Ascending aorta (tissue), 2 donors: ENCODE results near the gene GPR22. TPM values are rescaled to one million over a fixed set of nuclear protein-coding genes. Genes with fewer than 3 reads are reported as not detected.
A peak's percentile ranks its signal among the peaks of the same experiment; 100 is the strongest.

ENCODE experiments used
- DNase-seq, 2 donors: peaks; one replicate each; pipeline ENCODE4 v3.0.0-alpha.2; 2019; ENCODE audit warnings: low spot score in 2 of 2
- H3K27ac ChIP-seq, 2 donors: fragments of 200-600 bp; sonication (generic); one replicate each; pipeline ENCODE4 v1.5.1; 2016 to 2017; ENCODE audit warnings: mild to moderate bottlenecking in 1 of 2
- H3K27me3 ChIP-seq: fragments of 200-600 bp; sonication (generic); one replicate; pipeline ENCODE4 v1.5.1; 2017
- H3K36me3 ChIP-seq, 2 donors: fragments of 200-600 bp; sonication (generic); one replicate each; pipeline ENCODE4 v1.5.1; 2016
- H3K4me1 ChIP-seq, 2 donors: fragments of 200-600 bp; sonication (generic); one replicate each; pipeline ENCODE4 v1.5.1; 2016 to 2017; ENCODE audit warnings: mild to moderate bottlenecking in 1 of 2
- H3K4me3 ChIP-seq, 2 donors: fragments of 200-600 bp; sonication (generic); one replicate each; pipeline ENCODE4 v1.5.1; 2016 to 2017; ENCODE audit warnings: mild to moderate bottlenecking in 1 of 2
- H3K9me3 ChIP-seq, 2 donors: fragments of 200-600 bp; sonication (generic); one replicate each; pipeline ENCODE4 v1.5.1; 2016
- CTCF ChIP-seq, 3 experiments: fragments of 200-600 bp in 2 of 3; fragments of 450-650 bp in 1 of 3; sonication (generic) in 2 of 3; IDR thresholded peaks; one replicate each; pipeline ENCODE4 v1.5.1; 2016 to 2019; ENCODE audit warnings: antibody characterized with exemption in 3 of 3, mild to moderate bottlenecking in 1 of 3, moderate library complexity in 1 of 3
- intact Hi-C: fragments of 100-400 bp; cut with DNase I; formaldehyde crosslinking; loops from one replicate; pipeline ENCODE4 v1.15.1; 2023
- total RNA-seq: library from RNA; depleted of rRNA; stranded (reverse); fragments of >200 nt; gene quantifications from one replicate; pipeline ENCODE4 v1.1.0, GENCODE V29; 2016

Gene GPR22
- total RNA-seq, 1 donor from 2014 or later: not detected

GRCh38 chr7:107494884-107495283 lies 25.0 kb downstream of the GPR22 start:
- H3K27ac ChIP-seq: no peak overlapping the region
- intact Hi-C loops: no loop called here
- TF ChIP-seq CTCF (IDR thresholded peaks at IDR 0.05): no peak
- no peak for DNase-seq
- no peaks in the 10 kb centered on the region for H3K36me3 ChIP-seq
- no peaks in the 10 kb centered on the region for H3K4me1 ChIP-seq
- no peak overlapping the region for H3K4me3 ChIP-seq
- no peaks in the 10 kb centered on the region for H3K27me3 ChIP-seq
- H3K9me3 ChIP-seq: no peaks in the 10 kb centered on the region

GRCh38 chr7:107495516-107495915 lies 25.7 kb downstream of the GPR22 start:
- intact Hi-C loops: no loop called here
- Histone ChIP-seq H3K27ac (no peak overlapping the region), H3K27me3 (no peaks in the 10 kb centered on the region), H3K4me3 (no peak overlapping the region), H3K36me3 (no peaks in the 10 kb centered on the region), H3K9me3 (no peaks in the 10 kb centered on the region), H3K4me1 (no peaks in the 10 kb centered on the region)
- DNase-seq: no peak
- no peak for TF ChIP-seq CTCF (IDR thresholded peaks at IDR 0.05)

- H3K27ac ChIP-seq: no peak overlapping the region
- H3K36me3 ChIP-seq: no peaks in the 10 kb centered on the region
- H3K27me3 ChIP-seq: no peaks in the 10 kb centered on the region
- DNase-seq: no peak
- intact Hi-C loops: no loop called here
- no peaks in the 10 kb centered on the region for H3K9me3 ChIP-seq
- no peaks in the 10 kb centered on the region for H3K4me1 ChIP-seq
- no peak for TF ChIP-seq CTCF (IDR thresholded peaks at IDR 0.05)
- H3K4me3 ChIP-seq: no peak overlapping the region
Measured at GRCh38 chr7:107499731-107500130, 29.9 kb downstream of the GPR22 start.

GRCh38 chr7:107501593-107501992 lies 31.7 kb downstream of the GPR22 start:
- H3K4me1 ChIP-seq: no peaks in the 10 kb centered on the region
- H3K27me3 ChIP-seq: no peaks in the 10 kb centered on the region
- DNase-seq: no peak
- TF ChIP-seq CTCF (IDR thresholded peaks at IDR 0.05): peak in 1 of 3 experiments; percentile 18
- H3K36me3 ChIP-seq: peaks cover 0 to 10% of the 10 kb centered on the region in 2 donors
- intact Hi-C loops: no loop called here
- no peak overlapping the region for H3K4me3 ChIP-seq
- H3K9me3 ChIP-seq: no peaks in the 10 kb centered on the region
- H3K27ac ChIP-seq: no peak overlapping the region

- DNase-seq: no peak
- no peaks in the 10 kb centered on the region for H3K4me1 ChIP-seq
- no peak for TF ChIP-seq CTCF (IDR thresholded peaks at IDR 0.05)
- no peaks in the 10 kb centered on the region for H3K9me3 ChIP-seq
- no peak overlapping the region for H3K27ac ChIP-seq
- no peak overlapping the region for H3K4me3 ChIP-seq
- no peaks in the 10 kb centered on the region for H3K27me3 ChIP-seq
- peaks cover 0 to 10% of the 10 kb centered on the region in 2 donors for H3K36me3 ChIP-seq
- intact Hi-C loops: no loop called here
Measured at GRCh38 chr7:107502154-107502553, 32.3 kb downstream of the GPR22 start.

GRCh38 chr7:107502797-107503196 lies 32.9 kb downstream of the GPR22 start:
- no peak overlapping the region for H3K27ac ChIP-seq
- H3K9me3 ChIP-seq: no peaks in the 10 kb centered on the region
- no peak overlapping the region for H3K4me3 ChIP-seq
- peaks cover 0 to 10% of the 10 kb centered on the region in 2 donors for H3K36me3 ChIP-seq
- DNase-seq: no peak
- no peaks in the 10 kb centered on the region for H3K4me1 ChIP-seq
- intact Hi-C loops: no loop called here
- H3K27me3 ChIP-seq: no peaks in the 10 kb centered on the region
- no peak for TF ChIP-seq CTCF (IDR thresholded peaks at IDR 0.05)
